Ovary (tissue), 3 donors: ENCODE measurements around the gene C9.

ENCODE experiments used
- CTCF ChIP-seq, 3 donors: fragments of 450-650 bp in 2 of 3; fragments of 200-600 bp in 1 of 3; IDR thresholded peaks; one replicate each; pipeline versions ENCODE4 v1.5.1 to v1.8.0; 2016 to 2022; ENCODE audit warnings: antibody characterized with exemption in 3 of 3, mild to moderate bottlenecking in 1 of 3
- EP300 ChIP-seq: sonication (generic); formaldehyde crosslinking; IDR thresholded peaks from one replicate; pipeline ENCODE4 v1.6.1; 2017; ENCODE audit warnings: antibody characterized with exemption
- POLR2A ChIP-seq: fragments of 450-650 bp; IDR thresholded peaks from one replicate; pipeline ENCODE4 v1.6.1; 2017; ENCODE audit warnings: antibody characterized with exemption, mild to moderate bottlenecking, moderate library complexity
- donor health status: DM: no; HTN: no; CAD: no.

DNA sequence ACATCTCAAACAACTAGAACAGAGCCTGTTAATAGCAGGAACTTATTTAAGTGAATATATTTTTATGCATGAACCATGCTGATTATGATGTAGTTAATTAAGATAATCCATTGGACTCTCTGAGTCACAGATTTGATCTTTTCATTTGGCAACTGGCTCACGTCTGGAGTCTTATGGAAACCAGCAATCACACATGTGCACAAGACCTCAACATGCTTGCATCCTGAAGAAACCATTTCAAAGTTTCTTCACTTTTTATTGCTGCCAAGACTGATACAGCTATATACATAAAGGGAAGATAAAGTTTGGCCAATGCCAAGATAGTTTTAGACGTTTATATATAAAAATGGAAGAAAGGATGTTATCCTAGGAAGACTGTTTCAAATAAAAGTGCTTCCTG is 13.3 kb upstream of the C9 start:
- no peak for TF ChIP-seq POLR2A
- no peak for TF ChIP-seq CTCF (IDR thresholded peaks at IDR 0.05)
- TF ChIP-seq EP300, result no peak
